ENCODE data around the gene GNB1L. TPM values are rescaled to one million over a fixed set of nuclear protein-coding genes. Genes with fewer than 3 reads are reported as not detected.

GNB1L gene
- total and polyA plus RNA-seq, 4 donors = 4.5 to 9.3 (median 6.7) TPM

DNA sequence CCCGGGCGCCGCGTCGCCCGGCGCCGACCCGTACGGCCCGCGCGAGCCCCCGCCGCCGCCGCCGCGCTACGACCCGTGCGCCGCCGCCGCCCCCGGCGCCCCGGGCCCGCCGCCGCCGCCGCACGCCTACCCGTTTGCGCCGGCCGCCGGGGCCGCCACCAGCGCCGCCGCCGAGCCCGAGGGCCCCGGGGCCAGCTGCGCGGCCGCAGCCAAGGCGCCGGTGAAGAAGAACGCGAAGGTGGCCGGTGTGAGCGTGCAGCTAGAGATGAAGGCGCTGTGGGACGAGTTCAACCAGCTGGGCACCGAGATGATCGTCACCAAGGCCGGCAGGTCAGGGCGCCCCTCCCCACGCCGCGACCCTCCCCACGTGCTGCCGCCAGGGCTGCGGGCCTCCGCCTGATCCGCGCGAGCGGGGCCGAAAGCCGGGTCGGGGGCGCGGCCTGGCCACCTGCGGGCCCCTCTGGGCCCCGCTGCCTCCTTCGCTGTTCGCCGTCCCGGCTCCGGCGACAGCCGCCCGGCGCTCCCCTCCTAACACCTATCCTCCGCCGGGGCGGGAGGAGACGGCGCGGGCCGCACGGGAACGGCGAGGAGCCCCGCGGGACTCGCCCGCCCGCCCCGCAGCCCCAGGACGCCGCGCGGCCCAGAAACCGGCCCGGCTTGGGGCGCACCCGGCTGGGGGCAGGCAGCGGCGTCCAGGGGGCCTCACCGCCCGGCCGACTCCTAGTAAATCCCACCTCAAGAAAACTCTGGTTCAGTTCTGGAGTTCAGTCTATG is 93.5 kb downstream of the GNB1L start:
- no peak for TF ChIP-seq CTCF (IDR thresholded peaks at IDR 0.05; ENCODE audit: control extremely low read depth, extremely low read depth)

DNA sequence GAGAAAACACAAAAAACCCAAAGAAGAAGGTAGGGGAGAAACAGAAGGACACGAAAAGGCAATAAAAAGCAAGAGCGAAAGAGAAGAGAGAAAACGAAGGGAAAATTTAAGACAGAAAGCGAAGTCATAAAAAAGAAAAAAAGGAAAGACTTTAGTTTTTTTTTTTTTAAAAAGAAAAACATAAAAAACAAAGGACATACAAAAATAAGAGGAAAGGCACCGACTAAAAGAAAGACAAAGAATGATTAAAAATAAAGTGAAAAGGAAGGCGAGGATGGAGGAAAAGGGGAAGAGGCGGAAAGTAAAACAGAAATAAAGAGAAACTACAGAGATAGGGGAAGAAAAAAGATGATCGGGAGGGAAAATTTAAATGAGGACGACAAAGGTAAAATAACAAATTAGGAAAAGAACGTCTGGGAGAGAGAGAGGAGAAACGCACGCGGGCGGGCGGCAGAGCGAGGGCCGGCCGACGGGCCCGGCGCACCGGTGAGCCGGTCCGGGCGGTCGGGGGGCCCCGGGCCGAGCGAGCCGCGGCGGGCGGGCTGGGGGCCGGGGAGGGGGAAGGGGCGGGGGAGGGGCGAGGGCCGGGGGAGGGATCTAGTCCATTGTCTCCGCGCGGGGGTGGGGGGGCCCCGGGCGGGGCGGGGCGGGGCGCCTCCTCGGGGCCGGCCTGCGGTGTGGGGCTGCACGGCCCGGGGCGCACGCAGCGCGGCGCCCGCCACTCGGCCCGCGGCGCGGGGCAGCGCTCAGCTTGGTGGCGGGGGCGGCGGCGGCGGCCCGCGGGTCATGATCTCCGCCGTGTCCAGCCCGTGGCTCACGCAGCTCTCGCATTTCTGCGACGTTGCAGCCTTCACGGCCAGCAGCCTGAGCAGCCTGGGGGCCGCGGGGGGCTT is 94.4 kb downstream of the GNB1L start, which contains the start of gene TBX1:
Gene TBX1, plus strand, starts transcription at position 721 of the 893 bp plus-strand sequence. Its CDS starts 66 bp downstream, at position 787.
- 5% methylated on average over 24 to 64 of the region's 79 CpGs for WGBS, 2 donors
- no peaks in the 10 kb centered on the region for H3K36me3 ChIP-seq (ENCODE audit: control insufficient read depth in 4 of 4, insufficient read depth in 4 of 4, low read length in 4 of 4)
- ATAC-seq (ENCODE audit: insufficient read depth, low FRiP score) (no peak), DNase-seq (no peak)
- TF ChIP-seq CTCF (IDR thresholded peaks at IDR 0.05; ENCODE audit: control extremely low read depth, extremely low read depth) = no peak
- H3K27me3 ChIP-seq (ENCODE audit: control insufficient read depth in 3 of 3, insufficient read depth in 3 of 3, low read length in 2 of 3) = peaks cover 5 to 78% (median 55%) of the 10 kb centered on the region in 3 donors
- H3K27ac ChIP-seq (ENCODE audit: low read depth in 1 of 2, low read length in 1 of 2) = no peak within 1 kb of the TSS
- no peak within 1 kb of the TSS for H3K9ac ChIP-seq (ENCODE audit: insufficient read depth in 1 of 2, low read length in 2 of 2)
- peaks cover 0 to 3% (median 0%) of the 10 kb centered on the region in 4 donors for H3K9me3 ChIP-seq (ENCODE audit: control insufficient read depth in 4 of 4, insufficient read depth in 3 of 4, low read length in 3 of 4)
- H3K4me3 ChIP-seq = no peak within 1 kb of the TSS
- peaks cover 0 to 19% (median 0%) of the 10 kb centered on the region in 5 donors for H3K4me1 ChIP-seq (ENCODE audit: control insufficient read depth in 5 of 5, insufficient read depth in 5 of 5, low read length in 5 of 5)

More for the DNA sequence above, 93.5 kb downstream of the GNB1L start:
- H3K27ac ChIP-seq (ENCODE audit: low read depth in 1 of 2, low read length in 1 of 2) = no peak overlapping the region
- WGBS, 2 donors = 7 to 9% methylated on average over 46 to 117 of the region's 117 CpGs
- DNase-seq = no peak
- no peak overlapping the region for H3K9ac ChIP-seq (ENCODE audit: insufficient read depth in 1 of 2, low read length in 2 of 2)
- no peak overlapping the region for H3K4me3 ChIP-seq
- no peak for ATAC-seq (ENCODE audit: insufficient read depth, low FRiP score)
- peaks cover 0 to 16% (median 0%) of the 10 kb centered on the region in 5 donors for H3K4me1 ChIP-seq (ENCODE audit: control insufficient read depth in 5 of 5, insufficient read depth in 5 of 5, low read length in 5 of 5)
- peaks cover 5 to 77% (median 55%) of the 10 kb centered on the region in 3 donors for H3K27me3 ChIP-seq (ENCODE audit: control insufficient read depth in 3 of 3, insufficient read depth in 3 of 3, low read length in 2 of 3)
- peaks cover 0 to 3% (median 0%) of the 10 kb centered on the region in 4 donors for H3K9me3 ChIP-seq (ENCODE audit: control insufficient read depth in 4 of 4, insufficient read depth in 3 of 4, low read length in 3 of 4)
- no peaks in the 10 kb centered on the region for H3K36me3 ChIP-seq (ENCODE audit: control insufficient read depth in 4 of 4, insufficient read depth in 4 of 4, low read length in 4 of 4)

- no peak overlapping the region for H3K4me3 ChIP-seq
- H3K36me3 ChIP-seq (ENCODE audit: control insufficient read depth in 4 of 4, insufficient read depth in 4 of 4, low read length in 4 of 4) = no peaks in the 10 kb centered on the region
- no peak overlapping the region for H3K9ac ChIP-seq (ENCODE audit: insufficient read depth in 1 of 2, low read length in 2 of 2)
- no peak for TF ChIP-seq CTCF (IDR thresholded peaks at IDR 0.05; ENCODE audit: control extremely low read depth, extremely low read depth)
- H3K27ac ChIP-seq (ENCODE audit: low read depth in 1 of 2, low read length in 1 of 2) = no peak overlapping the region
- DNase-seq = no peak
- H3K4me1 ChIP-seq (ENCODE audit: control insufficient read depth in 5 of 5, insufficient read depth in 5 of 5, low read length in 5 of 5) = peaks cover 0 to 22% (median 0%) of the 10 kb centered on the region in 5 donors
- no peak for ATAC-seq (ENCODE audit: insufficient read depth, low FRiP score)
- peaks cover 0 to 3% (median 0%) of the 10 kb centered on the region in 4 donors for H3K9me3 ChIP-seq (ENCODE audit: control insufficient read depth in 4 of 4, insufficient read depth in 3 of 4, low read length in 3 of 4)
- peaks cover 7 to 76% (median 53%) of the 10 kb centered on the region in 3 donors for H3K27me3 ChIP-seq (ENCODE audit: control insufficient read depth in 3 of 3, insufficient read depth in 3 of 3, low read length in 2 of 3)
- 5 to 7% methylated on average over 40 to 43 of the region's 43 CpGs for WGBS, 2 donors
These were observed 95.1 kb downstream of the GNB1L start for GRCh38 chr22:19759427-19760057.
